ENCODE results near the gene PSMA5.
"Not testable (repeated sequence)": the region's sequence is repeated elsewhere in the genome, so short reads cannot be mapped to it uniquely, and the experiment has no call there.

PSMA5 gene

DNA sequence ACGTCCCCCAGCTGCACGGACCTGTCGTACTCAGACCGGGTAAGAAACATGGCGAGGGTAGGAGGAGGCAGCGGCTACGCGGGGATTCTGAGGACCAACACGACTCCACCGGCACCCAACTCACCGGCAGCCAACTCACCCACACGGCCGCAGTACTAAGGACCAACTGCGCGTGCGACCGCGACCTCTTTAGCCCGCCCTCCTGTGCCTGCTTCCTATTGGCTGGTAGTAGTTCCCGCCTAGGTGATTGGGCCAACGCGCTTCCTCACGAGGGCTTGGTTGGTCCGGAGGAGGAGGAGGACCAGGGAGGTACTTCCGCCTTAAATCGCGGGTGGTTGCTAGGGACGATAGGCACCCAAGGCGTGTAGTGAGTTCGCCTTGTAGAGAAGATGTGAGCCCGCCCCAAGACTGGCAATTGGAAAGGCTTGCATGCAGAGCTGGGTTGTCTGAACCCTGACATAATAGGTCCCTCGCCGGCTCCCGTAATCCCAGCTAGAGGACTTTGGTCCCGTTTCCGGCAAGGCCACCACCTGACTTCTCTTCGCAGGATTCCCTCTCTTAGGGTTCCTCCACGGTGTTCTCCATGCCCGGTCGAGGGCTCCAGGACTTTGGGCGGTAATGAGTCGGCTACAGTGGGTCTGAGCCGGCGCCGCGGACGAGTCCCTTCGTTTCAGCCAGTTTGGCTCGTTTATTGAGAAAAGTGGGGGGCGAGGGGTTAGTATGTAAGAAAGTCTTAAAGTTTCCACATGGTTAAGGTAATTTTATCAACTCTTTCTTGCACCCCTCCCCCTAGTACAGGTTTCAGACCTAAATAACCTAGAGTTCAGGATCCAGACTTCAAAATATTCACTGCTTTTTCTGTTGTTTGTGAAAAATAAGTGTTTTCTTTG is at the start of gene PSMA5:
PSMA5 (minus strand) TSS at position 168 of the 890 bp plus-strand sequence; CDS start at position 50, 118 bp downstream.
- DNase-seq (ENCODE audit: low read depth in 2 of 2, low spot score in 1 of 2), result peak; percentile 84 to 87

DNA sequence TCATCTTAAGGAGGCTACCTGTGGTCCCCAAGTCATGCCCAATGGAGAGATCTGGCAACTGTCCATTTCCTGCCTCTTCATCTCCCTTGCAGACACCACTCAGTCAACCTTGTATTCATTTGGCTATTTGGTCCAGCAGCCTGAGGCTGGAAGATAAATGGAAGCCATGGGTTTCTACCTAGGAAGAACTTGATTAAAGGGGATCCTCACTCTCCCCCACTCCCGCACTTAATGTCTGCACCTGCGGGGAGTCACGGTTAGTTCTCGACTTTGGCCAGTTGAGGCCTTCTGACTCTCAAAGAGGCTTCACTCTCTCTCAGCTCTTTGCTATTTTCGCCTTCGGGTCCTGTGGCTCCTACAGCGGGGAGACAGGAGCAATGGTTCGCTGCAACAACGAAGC is 49.0 kb upstream of the PSMA5 start:
- no peak for DNase-seq (ENCODE audit: low read depth in 2 of 2, low spot score in 1 of 2)

DNA sequence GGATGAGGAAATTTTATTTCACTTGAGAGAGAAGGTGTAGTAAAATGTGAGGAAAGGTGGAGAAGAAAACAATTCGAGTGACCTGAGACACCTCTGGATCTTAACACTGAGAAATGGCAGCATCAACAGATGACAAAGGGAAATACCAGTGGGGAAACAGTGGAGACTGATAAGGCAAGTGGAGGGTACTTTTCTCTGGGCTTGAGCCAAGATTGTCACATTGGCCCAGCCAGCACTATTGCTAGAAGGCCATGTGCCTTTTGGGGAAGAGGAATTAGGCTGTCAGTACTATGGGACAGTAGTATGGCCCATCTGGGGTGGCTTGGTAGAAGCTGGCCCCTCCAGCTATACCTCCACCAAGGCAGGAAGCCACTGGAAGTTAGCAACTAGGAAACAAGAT is 48.4 kb upstream of the PSMA5 start:
- DNase-seq (ENCODE audit: low read depth in 2 of 2, low spot score in 1 of 2), result no peak

DNA sequence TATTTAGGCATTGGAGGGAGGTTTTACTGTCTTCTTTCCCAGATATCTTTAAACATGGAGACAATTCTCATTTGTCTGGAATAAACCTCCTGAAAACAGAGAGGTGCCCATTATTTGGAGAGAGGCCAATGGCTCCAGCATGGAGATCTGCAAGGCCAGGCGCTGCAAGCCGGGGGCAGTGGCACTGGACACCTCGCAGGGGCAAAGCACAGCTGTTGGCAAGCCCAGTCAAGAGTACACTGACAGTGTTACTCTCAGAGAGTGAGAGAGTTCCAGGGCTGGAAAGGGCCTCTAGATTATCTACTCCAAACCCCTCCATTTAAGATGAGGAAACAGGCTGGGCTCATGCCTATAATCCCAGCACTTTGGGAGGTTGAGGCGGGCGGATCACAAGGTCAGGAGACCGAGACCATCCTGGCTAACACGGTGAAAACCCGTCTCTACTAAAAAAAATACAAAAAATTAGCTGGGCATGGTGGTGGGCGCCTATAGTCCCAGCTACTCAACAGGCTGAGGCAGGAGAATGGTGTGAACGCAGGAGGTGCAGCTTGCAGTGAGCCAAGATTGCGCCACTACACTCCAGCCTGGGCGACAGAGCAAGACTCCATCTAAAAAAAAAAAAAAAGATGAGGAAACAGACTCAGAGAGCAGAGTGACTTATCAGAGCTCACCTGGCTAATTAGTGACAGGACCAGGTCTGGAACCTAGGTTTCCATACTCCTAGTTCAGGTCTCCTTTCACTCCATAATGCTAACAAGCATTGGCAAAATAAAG is 47.2 kb upstream of the PSMA5 start:
- not testable (repeated sequence) for DNase-seq (ENCODE audit: low read depth in 2 of 2, low spot score in 1 of 2)

DNA sequence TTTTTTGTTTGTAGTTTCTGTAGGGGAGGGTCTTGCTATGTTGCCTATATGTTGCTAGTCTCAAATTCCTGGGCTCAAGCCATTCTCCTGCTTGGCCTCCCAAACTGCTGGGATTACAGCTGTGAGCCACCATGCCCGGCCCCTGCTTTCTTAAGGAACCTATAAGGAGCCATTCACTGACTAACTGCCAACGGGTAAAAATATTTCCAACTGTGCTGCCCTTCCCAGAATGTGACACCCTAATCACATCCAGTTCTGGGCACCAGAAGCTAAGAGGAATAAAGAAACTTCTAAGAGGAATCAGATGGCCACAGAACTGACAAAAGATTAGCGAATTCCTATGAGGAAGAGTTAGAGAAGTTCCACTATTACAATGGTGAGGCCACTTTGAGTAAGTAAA is 46.5 kb upstream of the PSMA5 start:
- DNase-seq (ENCODE audit: low read depth in 2 of 2, low spot score in 1 of 2), result no peak

DNA sequence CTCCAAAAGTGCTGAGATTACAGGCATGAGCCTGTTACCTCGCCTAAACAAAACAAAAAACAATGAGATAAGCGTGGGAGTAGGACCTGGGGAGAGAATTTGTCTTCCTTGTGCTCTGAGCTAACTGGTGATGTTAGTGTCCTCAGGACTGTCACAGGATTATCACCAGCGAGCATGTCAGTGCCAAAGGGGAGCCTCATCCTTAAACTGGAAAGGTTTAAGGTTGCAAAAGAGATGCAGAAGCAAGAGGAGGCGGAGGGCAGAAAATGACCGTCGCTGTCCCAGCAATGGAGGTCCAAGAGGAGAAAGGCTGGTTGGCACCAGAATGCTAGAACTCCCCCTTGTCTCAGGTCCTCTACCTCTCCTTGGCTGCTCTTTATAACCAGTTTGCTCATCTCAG is 44.0 kb upstream of the PSMA5 start:
- no peak for DNase-seq (ENCODE audit: low read depth in 2 of 2, low spot score in 1 of 2)

DNA sequence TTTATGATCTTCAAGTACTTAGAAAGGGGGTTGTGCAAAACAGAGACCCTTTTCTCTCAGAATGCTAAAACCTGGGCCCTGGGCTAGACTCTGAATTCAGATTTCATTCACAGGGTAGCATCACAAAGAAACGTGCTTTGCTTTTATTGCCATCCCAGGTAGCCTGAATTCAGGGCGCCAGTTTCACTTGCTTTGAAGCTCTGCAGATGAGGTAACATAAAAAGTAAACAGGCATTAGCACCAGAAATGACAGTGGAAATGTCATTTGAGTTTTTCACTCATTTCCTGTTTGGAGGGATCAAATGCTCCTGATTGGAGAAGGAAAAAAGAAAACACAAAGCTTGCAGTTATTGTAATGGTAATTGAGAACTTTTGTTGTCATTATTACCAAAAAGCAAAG is 42.7 kb upstream of the PSMA5 start:
- DNase-seq (ENCODE audit: low read depth in 2 of 2, low spot score in 1 of 2), result no peak

DNA sequence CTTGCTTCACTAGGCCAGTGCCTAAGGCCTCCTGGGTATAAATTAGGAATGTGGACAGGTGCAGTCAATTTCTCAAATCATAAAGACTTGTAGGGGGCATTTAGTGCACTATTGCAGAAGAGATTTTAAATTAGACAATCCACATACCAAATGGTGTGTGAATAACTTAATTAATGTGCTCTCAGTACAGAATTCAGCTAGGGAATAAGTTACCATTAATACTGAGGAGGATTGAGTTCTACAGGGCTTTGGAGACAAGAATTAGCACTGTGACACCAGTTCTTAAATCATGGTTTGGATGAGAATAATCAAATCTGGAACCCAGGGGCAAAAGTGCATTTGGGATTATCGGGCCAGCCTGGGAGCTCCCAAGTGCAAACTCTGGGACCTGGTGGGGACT is 41.8 kb upstream of the PSMA5 start:
- no peak for DNase-seq (ENCODE audit: low read depth in 2 of 2, low spot score in 1 of 2)

DNA sequence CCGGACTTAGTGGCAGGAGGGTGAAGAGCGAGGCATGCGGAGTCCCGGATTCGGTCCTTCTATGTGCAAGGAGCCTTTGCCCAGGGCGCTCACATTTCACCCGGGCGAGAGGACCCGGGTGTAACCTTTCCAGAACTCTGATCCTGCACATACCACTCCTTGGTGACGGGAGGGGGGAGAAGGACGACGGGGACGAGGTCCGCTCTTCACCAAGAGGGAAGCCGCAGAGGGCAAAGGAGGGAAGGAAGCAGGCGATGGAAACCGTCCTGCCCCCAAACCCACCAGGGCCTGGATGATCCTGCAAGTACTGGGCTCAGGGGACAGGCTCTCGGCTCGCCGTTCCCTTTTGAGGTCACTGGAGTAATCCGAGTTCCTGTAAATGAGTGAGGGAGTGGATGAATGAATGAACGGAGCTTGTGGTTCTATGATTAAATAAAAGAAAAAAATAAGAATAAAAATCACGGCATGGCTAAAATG is 41.1 kb upstream of the PSMA5 start:
- DNase-seq (ENCODE audit: low read depth in 2 of 2, low spot score in 1 of 2), result no peak

DNA sequence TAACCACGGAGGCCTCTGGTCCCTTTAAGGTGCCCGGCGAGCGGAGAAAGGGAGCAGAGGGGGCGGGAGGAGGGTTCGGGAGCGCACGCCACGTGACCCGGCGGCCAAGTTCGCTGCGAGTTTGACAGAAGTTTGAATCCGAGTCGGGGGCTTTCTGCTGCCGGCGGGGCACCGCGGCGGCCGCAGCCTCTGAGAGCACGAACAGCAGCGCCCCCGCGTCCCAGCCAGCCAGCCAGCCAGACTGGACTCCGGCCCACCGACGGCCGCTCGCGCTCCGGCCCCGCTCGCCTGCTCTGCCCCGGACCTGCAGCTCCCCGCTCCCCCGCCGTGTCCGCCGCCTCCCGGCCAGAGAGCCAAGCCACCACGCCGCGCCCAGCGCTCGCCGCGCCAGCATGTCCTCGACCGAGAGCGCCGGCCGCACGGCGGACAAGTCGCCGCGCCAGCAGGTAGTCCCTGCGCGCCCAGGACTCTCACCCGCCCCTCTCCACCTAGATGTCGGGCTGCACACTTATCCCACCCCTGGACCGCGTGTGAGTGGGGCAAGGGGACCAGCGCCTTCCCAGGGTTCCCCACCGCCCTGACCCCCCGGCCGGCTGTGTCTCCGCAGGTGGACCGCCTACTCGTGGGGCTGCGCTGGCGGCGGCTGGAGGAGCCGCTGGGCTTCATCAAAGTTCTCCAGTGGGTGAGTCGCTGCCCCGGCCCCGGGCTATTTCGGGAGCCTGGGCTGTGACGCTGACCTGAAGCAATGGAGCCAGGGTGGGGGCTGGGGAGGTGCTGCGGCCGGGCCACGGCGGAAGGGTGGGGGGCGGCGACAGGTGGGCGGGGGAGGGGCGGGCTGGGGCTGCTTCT is 40.4 kb upstream of the PSMA5 start, which contains the start of gene SYPL2:
SYPL2 (plus strand) TSS at position 95 of the 849 bp plus-strand sequence; CDS start at position 393, 298 bp downstream.
- DNase-seq (ENCODE audit: low read depth in 2 of 2, low spot score in 1 of 2), result no peak

DNA sequence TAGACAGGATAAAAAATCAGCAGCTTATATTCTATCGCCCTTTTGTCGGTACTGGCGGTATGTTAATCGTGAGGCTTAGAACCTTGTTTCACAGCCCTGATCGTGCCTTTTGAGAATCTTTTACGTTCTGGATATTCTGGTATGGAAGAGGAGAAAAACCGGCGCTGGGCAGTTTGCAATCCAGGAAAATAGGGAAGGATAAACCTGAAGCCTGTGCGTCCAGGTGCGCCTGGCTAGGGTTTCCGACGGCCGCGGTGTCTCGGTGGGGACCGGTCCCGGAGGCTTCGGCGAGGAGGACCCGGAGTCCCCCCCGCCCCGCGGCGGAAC is 39.8 kb upstream of the PSMA5 start:
- DNase-seq (ENCODE audit: low read depth in 2 of 2, low spot score in 1 of 2), result no peak

DNA sequence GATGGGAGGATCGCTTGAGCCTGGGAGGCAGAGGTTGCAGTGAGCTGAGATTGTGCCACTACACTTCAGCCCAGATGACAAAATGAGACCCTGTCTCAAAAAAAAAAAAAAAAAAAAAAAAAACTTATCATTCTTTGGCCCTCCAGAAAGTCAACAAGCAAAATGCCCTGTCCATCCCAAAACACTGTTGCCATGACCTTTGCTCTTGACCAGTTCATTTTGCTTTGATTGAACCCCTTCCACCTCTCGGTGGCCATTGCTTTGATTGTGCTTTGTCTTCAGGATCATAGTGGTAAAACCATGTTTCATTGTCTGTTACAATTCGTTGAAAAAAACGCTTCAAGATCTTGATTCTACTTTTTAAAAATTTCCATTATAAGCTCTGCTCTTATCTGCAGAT is 31.6 kb upstream of the PSMA5 start:
- no peak for DNase-seq (ENCODE audit: low read depth in 2 of 2, low spot score in 1 of 2)

DNA sequence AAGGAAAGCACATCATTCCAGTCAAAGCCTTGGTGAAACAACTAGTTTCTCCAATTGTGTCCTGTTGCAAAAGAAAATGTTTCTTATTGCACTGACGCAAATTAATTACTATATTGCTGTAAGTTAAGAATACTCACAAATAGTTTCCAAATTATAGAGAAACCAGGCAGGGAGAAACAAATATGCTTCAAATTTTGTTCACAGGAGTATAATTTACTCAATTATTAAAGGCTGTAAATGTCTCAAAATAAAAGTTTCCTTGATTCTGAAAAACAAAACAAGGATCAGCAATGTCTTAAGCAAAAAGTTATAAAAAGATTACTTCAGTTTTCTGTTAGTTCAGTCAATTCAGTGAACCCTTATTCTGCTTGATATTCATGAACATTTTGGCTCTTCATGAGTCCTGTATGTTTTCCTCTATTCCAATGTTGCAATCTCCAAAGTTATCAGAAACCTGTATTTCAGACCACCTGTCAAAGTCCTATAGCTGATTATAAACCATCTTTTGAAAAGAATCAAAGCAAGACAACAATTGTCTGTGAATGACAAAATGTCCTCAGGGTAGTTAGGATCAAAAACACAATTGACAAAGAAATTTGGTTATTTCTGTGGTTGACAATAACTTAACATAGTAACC is 28.4 kb upstream of the PSMA5 start:
- DNase-seq (ENCODE audit: low read depth in 2 of 2, low spot score in 1 of 2), result no peak

DNA sequence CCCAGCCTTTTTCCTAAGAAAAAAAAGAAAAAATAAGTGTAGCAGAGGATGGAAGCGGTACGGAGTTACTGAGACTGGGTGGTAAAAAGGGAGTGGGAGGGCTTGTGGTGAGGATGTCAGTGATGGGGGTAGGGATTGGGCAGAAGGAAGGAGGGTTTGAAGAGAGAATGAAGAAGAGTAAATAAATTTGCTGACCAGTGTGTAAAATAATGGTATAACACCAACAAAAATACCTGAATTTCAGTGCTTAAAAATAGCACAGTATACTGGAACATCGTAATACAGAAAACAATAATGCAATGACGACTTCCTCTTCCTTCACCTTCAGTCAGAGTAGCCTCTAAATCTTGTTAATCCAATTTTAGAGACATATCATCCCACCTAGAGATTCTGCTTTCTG is 21.3 kb upstream of the PSMA5 start:
- no peak for DNase-seq (ENCODE audit: low read depth in 2 of 2, low spot score in 1 of 2)

DNA sequence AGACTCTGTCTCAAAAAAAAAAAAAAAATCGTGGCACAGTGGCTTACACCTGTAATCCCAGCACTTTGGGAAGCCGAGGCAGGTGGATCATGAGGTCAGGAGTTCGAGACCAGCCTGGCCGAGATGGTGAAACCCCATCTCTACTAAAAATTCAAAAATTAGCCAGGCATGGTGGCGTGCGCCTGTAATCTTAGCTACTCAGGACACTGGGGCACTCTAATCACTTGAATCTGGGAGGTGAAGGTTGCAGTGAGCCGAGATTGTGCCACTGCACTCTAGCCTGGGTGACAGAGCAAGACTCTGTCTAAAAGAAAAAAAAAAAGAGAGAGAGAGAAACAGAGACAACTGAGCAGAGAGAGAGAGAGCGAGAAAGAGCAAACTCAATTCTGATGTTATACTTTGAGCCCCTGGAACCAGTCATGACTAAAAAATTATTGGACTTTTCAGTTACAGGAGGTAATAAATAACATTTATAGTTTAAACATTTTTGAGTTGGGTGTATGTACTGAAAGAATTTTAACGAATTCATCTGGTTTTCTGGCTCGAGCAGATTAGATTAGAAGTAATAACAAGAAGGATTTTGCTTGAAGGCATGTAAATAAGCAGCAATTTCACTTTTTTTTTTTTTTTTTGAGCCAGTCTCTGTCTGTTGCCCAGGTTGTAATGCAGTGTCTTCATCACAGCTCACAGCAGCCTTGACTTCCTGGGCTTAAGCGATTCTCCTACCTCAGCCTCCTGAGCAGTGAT is 19.9 kb upstream of the PSMA5 start:
- not testable (repeated sequence) for DNase-seq (ENCODE audit: low read depth in 2 of 2, low spot score in 1 of 2)

DNA sequence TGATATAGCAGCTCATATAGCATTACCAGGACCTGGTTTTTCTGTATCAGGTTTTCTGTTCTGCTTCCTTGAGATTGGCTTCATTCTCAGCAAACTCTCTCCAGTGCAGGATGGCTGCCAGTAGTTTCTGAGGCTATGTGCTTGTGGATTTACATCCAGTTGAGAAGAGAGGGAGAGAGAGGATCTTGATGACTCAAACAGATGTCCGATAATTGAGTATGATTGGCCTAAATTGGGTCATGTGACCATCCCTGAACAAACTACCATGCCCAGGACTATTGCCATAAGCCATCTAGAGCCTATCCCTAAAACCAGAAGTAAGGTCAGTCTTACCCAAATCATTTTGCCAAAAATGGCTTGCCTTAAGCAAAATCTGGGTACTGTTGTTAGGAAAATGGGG is 18.1 kb upstream of the PSMA5 start:
- no peak for DNase-seq (ENCODE audit: low read depth in 2 of 2, low spot score in 1 of 2)

DNA sequence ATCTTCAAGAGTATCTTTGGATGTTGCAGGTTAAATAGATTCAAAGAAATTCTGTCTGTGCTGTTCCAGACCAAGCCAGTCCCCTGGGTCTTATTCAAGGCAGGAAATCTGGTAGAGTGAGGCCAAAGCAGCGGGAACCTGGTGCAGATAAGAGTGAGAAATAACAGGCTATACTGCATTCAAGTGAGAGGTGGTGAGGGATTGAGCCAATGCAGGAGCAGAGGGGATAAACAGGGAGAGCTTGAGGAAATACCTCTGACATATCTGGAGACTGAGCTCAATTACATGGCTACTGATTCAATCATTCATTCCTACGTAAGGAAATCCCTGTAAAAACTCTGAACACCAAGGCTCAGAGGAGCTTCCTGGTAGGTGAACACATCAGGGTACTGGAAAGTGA is 17.2 kb upstream of the PSMA5 start:
- no peak for DNase-seq (ENCODE audit: low read depth in 2 of 2, low spot score in 1 of 2)

DNA sequence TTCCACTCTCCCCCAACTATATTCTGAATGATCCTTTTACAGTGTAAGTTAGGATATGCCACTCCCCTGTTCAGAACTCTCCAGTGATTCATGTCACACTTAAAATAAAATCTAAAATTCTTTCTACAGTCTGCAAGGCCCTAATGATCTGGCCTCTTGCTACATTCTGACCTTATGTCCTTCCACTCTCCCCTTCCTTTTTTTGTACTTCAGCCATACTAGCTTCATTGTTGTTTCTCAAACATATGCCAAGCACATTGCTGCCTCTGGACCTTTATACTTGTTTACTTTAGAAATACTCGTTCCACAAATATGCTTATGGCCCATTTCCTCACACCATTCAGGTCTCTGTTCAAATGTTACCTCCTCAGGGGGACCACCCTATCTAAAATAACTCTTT is 14.8 kb upstream of the PSMA5 start:
- DNase-seq (ENCODE audit: low read depth in 2 of 2, low spot score in 1 of 2), result no peak

DNA sequence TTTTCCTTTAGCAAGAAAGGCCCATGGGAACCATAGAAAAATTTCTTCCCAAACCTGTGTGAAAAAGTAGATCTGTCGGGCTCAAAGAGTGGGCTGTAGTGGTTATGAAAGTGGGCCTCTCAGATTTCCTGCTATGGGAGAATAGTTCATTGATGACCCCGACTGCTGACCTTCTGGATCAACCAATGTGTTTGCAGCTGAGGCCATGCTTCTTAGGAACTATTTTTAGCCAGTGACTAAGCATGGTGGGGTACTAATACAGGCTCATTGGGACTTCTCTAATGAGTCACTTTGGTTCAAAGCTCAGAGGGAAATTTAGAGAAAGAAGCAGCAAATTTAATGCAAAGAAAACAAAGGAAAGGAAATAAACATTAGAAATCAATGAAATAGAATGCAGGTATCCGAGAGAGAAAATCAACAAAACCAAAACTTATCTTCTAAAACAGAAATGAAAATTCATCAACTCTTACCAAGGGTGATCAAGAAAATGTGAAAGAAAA is 12.6 kb upstream of the PSMA5 start:
- no peak for DNase-seq (ENCODE audit: low read depth in 2 of 2, low spot score in 1 of 2)

DNA sequence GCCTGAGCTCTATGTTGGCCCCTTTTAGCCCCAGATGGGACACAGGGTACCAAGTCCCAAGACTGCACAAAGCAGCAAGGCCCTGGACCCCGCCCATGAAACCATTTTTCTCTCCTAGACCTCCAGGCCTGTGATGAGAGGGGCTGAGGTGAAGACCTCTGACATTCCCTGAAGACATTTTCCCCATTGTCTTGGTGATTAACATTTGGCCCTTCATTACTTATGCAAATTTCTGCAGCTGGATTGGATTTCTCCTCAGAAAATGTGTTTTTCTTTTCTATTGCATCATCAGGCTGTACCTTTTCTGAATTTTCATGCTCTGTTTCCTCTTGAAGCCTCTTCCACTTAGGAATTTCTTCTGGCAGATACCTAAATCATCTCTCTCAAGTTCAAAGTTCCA is 8.2 kb upstream of the PSMA5 start:
- DNase-seq (ENCODE audit: low read depth in 2 of 2, low spot score in 1 of 2), result no peak
